Testis (tissue), 3 donors: ENCODE results near the gene USP35. TPM values are rescaled to one million over a fixed set of nuclear protein-coding genes. Genes with fewer than 3 reads are reported as not detected.

Experiments used
- DNase-seq: peaks from one replicate; pipeline ENCODE4 v3.0.0-alpha.2; 2019
- H3K27ac ChIP-seq, 2 donors: fragments of 200-600 bp; sonication (generic); one replicate each; pipeline ENCODE4 v1.5.1; 2019
- H3K27me3 ChIP-seq: fragments of 200-600 bp; sonication (generic); one replicate; pipeline ENCODE4 v1.5.1; 2019
- H3K36me3 ChIP-seq: fragments of 200-600 bp; sonication (generic); one replicate; pipeline ENCODE4 v1.5.1; 2017; ENCODE audit warnings: low read depth; ENCODE audit errors: missing control alignments
- H3K4me1 ChIP-seq: fragments of 200-600 bp; sonication (generic); one replicate; pipeline ENCODE4 v1.5.1; 2019
- H3K4me3 ChIP-seq, 2 donors: fragments of 200-600 bp; sonication (generic); one replicate each; pipeline ENCODE4 v1.5.1; 2017 to 2019
- H3K9me3 ChIP-seq: fragments of 200-600 bp; sonication (generic); one replicate; pipeline ENCODE4 v1.5.1; 2017
- POLR2A ChIP-seq: fragments of 450-650 bp; IDR thresholded peaks from one replicate; pipeline ENCODE4 v1.6.1; 2017; ENCODE audit warnings: antibody characterized with exemption, mild to moderate bottlenecking, moderate library complexity
- WGBS, 2 donors: methylation state at CpG; one replicate each; pipeline ENCODE4 v1.1.5; 2018; 5-methylcytosine and 5-hydroxymethylcytosine counted together
- intact Hi-C: fragments of 100-400 bp; cut with DNase I; formaldehyde crosslinking; loops from one replicate; pipeline ENCODE4 v1.15.1; 2023; ENCODE audit warnings: low total_unique reads
- polyA plus RNA-seq: library from polyadenylated mRNA; stranded (reverse); fragments of 350-450 nt; fragmentation: Illumina TruSeq; extraction: RNeasy Lipid Tissue Mini Kit (QIAGEN cat#74804); gene quantifications from one replicate; pipeline ENCODE4 v1.2.3, GENCODE V29; 2014; ENCODE audit warnings: low read depth, low replicate concordance; ENCODE audit not compliant: insufficient read depth
- total RNA-seq, 2 donors: library from RNA; depleted of rRNA; stranded (reverse); fragments of >200 nt; gene quantifications; one replicate each; pipeline ENCODE4 v1.2.3, GENCODE V29; 2016
- TF ChIP-seq, protein P1 (sequence below), 3 experiments: fragments of 450-650 bp in 2 of 3; fragments of 200-600 bp in 1 of 3; sonication (generic) in 1 of 3; IDR thresholded peaks; one replicate each; pipeline ENCODE4 v1.5.1; 2016 to 2019; ENCODE audit warnings: antibody characterized with exemption in 3 of 3, mild to moderate bottlenecking in 2 of 3, moderate library complexity in 1 of 3

Gene USP35
- total and polyA plus RNA-seq, 3 donors from 2014 or later = 10.5 to 33.5 (median 25.8) TPM

DNA sequence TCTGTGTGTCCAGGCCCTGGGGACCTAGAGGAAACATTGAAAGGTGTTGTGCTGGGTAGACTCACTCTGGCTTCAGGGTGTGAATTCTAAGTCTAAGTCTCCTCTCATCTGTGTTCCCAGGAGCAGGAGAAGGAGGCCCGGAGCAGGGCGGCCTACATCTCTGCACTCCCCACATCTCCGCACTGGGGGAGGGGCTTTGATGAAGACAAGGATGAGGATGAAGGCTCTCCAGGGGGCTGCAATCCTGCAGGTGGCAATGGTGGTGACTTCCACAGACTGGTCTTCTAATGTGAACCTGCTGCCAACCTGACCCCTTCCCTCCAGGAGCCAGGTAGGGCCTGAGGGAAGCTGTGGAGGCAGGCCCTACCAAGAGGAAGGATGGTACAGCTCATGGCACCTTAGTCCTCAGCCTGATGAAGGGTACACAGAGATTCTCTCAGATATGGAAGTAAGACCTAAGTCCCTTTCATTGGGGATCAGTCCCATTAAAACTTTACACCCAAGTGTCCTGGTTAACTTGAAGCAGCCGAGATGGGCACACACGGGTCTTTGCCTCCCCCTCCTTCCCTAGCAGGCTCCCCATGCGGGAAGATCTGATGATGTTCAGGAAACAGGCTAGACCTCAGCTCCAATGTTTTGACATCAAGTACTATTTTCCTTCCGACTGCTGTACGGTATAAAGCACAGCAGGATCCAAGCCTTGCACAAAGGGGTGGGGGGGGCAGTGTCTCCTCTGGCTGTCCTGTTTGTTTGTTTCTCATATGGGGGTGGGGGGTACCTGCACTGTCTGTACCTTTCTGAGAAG is 25.0 kb downstream of the USP35 start:
- 78 to 80% methylated on average over 5 to 8 of the region's 8 CpGs for WGBS, 2 donors
- no peak overlapping the region for H3K4me3 ChIP-seq
- intact Hi-C loops = no loop called here
- H3K27me3 ChIP-seq = no peaks in the 10 kb centered on the region
- no peak for DNase-seq
- H3K27ac ChIP-seq = no peak overlapping the region
- no peaks in the 10 kb centered on the region for H3K4me1 ChIP-seq
- H3K36me3 ChIP-seq = peaks cover 5% of the 10 kb centered on the region
- TF ChIP-seq, protein P1, sequence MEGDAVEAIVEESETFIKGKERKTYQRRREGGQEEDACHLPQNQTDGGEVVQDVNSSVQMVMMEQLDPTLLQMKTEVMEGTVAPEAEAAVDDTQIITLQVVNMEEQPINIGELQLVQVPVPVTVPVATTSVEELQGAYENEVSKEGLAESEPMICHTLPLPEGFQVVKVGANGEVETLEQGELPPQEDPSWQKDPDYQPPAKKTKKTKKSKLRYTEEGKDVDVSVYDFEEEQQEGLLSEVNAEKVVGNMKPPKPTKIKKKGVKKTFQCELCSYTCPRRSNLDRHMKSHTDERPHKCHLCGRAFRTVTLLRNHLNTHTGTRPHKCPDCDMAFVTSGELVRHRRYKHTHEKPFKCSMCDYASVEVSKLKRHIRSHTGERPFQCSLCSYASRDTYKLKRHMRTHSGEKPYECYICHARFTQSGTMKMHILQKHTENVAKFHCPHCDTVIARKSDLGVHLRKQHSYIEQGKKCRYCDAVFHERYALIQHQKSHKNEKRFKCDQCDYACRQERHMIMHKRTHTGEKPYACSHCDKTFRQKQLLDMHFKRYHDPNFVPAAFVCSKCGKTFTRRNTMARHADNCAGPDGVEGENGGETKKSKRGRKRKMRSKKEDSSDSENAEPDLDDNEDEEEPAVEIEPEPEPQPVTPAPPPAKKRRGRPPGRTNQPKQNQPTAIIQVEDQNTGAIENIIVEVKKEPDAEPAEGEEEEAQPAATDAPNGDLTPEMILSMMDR (IDR thresholded peaks at IDR 0.05) = no peak
- no peak for TF ChIP-seq POLR2A
- H3K9me3 ChIP-seq = no peaks in the 10 kb centered on the region

DNA sequence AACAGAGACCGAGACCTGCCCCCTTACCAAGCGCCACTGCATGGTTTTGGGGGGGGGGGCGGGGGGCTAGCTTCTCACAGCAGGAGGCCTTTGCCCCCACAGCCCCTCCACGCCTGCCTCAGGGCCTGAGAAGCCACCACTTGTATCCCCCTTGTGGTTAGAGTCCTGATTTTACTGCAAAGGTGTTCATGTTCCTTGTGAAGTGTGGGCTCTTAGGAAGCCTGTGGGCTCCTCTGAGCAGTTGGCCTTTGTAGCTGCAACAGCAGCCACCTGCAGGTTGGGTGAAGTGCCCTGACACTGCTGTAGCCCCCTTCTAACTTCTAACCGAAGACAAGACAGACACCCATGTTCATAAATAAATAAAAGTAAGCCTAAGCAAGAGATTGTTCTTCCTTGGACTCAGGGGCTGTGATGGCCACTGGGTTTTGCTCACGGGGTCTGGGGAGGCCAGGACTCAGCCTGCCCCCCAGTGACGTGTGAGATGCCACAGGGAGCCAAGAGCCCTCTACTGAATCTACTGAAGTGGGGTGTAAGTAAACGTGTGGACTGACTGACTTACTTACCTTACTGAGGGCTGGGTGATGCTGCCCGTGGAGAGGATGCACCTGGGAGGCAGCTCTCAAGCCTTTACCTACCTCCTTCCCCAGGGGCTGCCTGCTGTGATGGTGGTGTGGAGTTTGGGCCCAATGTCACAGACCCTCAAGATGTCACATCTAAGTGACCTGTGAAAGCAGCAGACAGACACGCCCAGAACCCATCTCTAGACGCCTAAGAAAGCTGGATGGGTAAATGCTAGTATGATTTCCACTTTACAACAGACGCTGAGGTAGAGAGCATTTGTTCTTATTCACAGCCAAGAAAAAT is 25.8 kb downstream of the USP35 start:
- Histone ChIP-seq H3K27me3 (no peaks in the 10 kb centered on the region), H3K4me3 (no peak overlapping the region), H3K9me3 (no peaks in the 10 kb centered on the region), H3K4me1 (no peaks in the 10 kb centered on the region), H3K27ac (no peak overlapping the region), H3K36me3 (peaks cover 2% of the 10 kb centered on the region)
- intact Hi-C loops = no loop called here
- no peak for DNase-seq
- WGBS, 2 donors = 71 to 81% methylated on average over 6 to 12 of the region's 12 CpGs
- TF ChIP-seq, protein P1 (IDR thresholded peaks at IDR 0.05) = no peak
- TF ChIP-seq POLR2A = no peak

DNA sequence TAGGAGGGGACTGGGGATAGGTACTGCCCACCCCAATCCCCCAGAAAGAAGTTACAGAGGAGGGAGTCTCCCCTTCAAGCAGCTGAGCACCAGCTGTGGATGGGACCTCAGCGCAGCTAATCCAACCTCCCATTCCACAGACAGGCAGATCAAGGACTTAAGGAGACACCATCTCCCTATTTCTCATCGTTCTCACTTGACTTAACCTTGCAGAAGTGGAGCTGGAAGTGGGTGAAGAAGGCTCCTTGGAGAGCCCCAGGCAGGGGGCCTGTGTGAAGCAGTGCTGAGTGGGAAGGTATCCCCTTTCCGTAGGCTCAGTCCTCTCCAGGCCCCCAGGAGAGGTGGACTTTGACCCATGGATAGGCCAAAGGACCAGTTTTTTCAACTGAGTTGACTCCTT is 27.3 kb downstream of the USP35 start:
- DNase-seq = no peak
- 75 to 100% methylated on average over 1 to 3 of the region's 3 CpGs for WGBS, 2 donors
- Histone ChIP-seq H3K27me3 (no peaks in the 10 kb centered on the region), H3K9me3 (no peaks in the 10 kb centered on the region), H3K36me3 (no peaks in the 10 kb centered on the region), H3K4me3 (no peak overlapping the region), H3K27ac (no peak overlapping the region), H3K4me1 (no peaks in the 10 kb centered on the region)
- intact Hi-C loops = no loop called here
- no peak for TF ChIP-seq POLR2A
- TF ChIP-seq, protein P1 (IDR thresholded peaks at IDR 0.05) = no peak

DNA sequence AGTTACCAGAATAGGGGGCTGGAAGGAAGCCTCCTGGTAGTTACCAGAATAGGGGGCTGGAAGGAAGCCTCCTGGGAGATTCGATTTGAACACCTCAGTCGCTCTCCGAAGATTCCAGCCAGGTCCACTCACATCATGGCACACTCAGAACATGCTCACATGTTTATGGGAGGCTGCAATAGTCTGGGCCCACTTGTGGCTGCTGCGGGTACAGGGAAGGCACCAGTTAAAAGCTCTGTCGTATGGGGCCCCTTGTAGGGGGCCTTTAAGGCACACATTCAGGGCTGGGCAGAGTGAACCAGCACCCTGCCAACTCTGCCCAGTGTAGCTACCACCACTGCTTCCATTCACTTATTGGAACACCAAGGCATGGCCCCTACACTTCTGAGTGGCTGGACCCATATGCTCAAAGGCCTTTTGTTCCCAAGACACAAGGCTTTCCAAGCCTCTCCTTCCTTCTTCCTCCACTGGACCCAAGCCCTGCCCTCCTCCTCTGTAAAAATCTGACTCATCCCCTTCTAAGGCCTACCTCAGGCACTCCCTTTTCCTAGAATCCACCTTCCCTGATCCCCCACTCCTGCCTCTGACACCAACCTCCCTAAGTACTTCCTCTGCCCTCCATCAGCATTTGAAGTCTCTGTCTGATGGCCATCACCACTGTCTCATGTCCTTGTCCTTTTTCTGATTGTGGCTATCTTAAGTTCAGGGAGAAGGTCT is 28.0 kb downstream of the USP35 start:
- no peak for DNase-seq
- no peaks in the 10 kb centered on the region for H3K4me1 ChIP-seq
- WGBS, 2 donors = 89 to 91% methylated on average over 3 to 5 of the region's 5 CpGs

More for the DNA sequence above, 28.0 kb downstream of the USP35 start:
- intact Hi-C loops = no loop called here
- H3K27me3 ChIP-seq = no peaks in the 10 kb centered on the region
- no peak overlapping the region for H3K27ac ChIP-seq
- TF ChIP-seq POLR2A = no peak
- TF ChIP-seq, protein P1 (IDR thresholded peaks at IDR 0.05) = no peak
- no peaks in the 10 kb centered on the region for H3K9me3 ChIP-seq
- no peaks in the 10 kb centered on the region for H3K36me3 ChIP-seq
- H3K4me3 ChIP-seq = no peak overlapping the region
